Neural cell (in vitro differentiated cells): ENCODE data around the gene PCYT2. TPM values are rescaled to one million over a fixed set of nuclear protein-coding genes. Genes with fewer than 3 reads are reported as not detected.

Source experiments
- H2AFZ ChIP-seq: fragments of 200-600, 300-800 bp; sonication (generic), shearing (Covaris generic); 2 replicates; pipeline ENCODE4 v1.6.0; 2014; ENCODE audit warnings: low read depth, mild to moderate bottlenecking, antibody characterized with exemption, low read length, moderate library complexity
- H3F3A ChIP-seq: fragments of 200-600 bp; shearing (Covaris generic); 2 replicates; pipeline ENCODE4 v1.6.1; 2016; ENCODE audit warnings: mild to moderate bottlenecking, moderate library complexity, mixed read lengths, antibody characterized with exemption, low read length; ENCODE audit not compliant: insufficient read depth, poor library complexity, severe bottlenecking
- H3K27ac ChIP-seq: fragments of 200-600, 300-800 bp; sonication (generic), shearing (Covaris generic); 2 replicates; pipeline ENCODE4 v1.5.1; 2014; ENCODE audit warnings: mild to moderate bottlenecking, low read length, moderate library complexity
- H3K27me3 ChIP-seq: fragments of 300-800, 200-600 bp; sonication (generic), shearing (Covaris generic); 2 replicates; pipeline ENCODE4 v1.6.0; 2014; ENCODE audit warnings: mild to moderate bottlenecking, low read depth, low read length, moderate library complexity; ENCODE audit not compliant: insufficient read depth
- H3K36me3 ChIP-seq: fragments of 300-800, 200-600 bp; sonication (generic), shearing (Covaris generic); 2 replicates; pipeline ENCODE4 v1.5.1; 2014; ENCODE audit warnings: mild to moderate bottlenecking, antibody characterized with exemption, low read length, moderate library complexity; ENCODE audit not compliant: insufficient read depth
- H3K4me2 ChIP-seq: fragments of 300-800, 200-600 bp; sonication (generic), shearing (Covaris generic); 2 replicates; pipeline ENCODE4 v1.6.0; 2014; ENCODE audit warnings: mild to moderate bottlenecking, low read length
- H3K4me3 ChIP-seq: fragments of 300-800, 200-600 bp; sonication (generic), shearing (Covaris generic); 2 replicates; pipeline ENCODE4 v1.5.1; 2014; ENCODE audit warnings: mild to moderate bottlenecking, low read length, moderate library complexity
- H3K79me2 ChIP-seq: fragments of 200-600 bp; shearing (Covaris generic); replicated peaks from 2 replicates; pipeline ENCODE4 v1.6.0; 2014; ENCODE audit warnings: mild to moderate bottlenecking, low read length, moderate library complexity; ENCODE audit not compliant: insufficient read depth
- H3K9ac ChIP-seq: fragments of 300-800, 200-600 bp; sonication (generic), shearing (Covaris generic); 2 replicates; pipeline ENCODE4 v1.6.1; 2016; ENCODE audit warnings: mild to moderate bottlenecking, low read length, mixed read lengths
- H3K9me2 ChIP-seq: fragments of 200-600 bp; shearing (Covaris generic); 2 replicates; pipeline ENCODE4 v1.6.1; 2016; ENCODE audit warnings: mild to moderate bottlenecking, low read length, mixed read lengths; ENCODE audit not compliant: insufficient read depth
- H3K9me3 ChIP-seq: fragments of 200-600, 300-800 bp; sonication (generic), shearing (Covaris generic); 2 replicates; pipeline ENCODE4 v1.6.1; 2016; ENCODE audit warnings: mild to moderate bottlenecking, mixed run types, low read length, moderate library complexity, mixed read lengths
- H4K20me1 ChIP-seq: fragments of 200-600 bp; shearing (Covaris generic); 2 replicates; pipeline ENCODE4 v1.6.1; 2016; ENCODE audit warnings: mild to moderate bottlenecking, mixed run types; ENCODE audit not compliant: insufficient read depth
- EP300 ChIP-seq: fragments of 450-650 bp; conservative IDR thresholded peaks from 2 replicates; pipeline ENCODE4 v1.6.1; 2014; ENCODE audit warnings: antibody characterized with exemption, mild to moderate bottlenecking, moderate library complexity; ENCODE audit not compliant: poor library complexity, severe bottlenecking
- EZH2 ChIP-seq: fragments of 200-600, 300-800 bp; shearing (Covaris generic), sonication (generic); IDR thresholded peaks from 2 replicates; pipeline ENCODE4 v1.6.1; 2014; ENCODE audit warnings: antibody characterized with exemption, low read length, borderline replicate concordance, mild to moderate bottlenecking; ENCODE audit not compliant: insufficient read depth, poor library complexity, severe bottlenecking
- MXI1 ChIP-seq: fragments of 450-650 bp; conservative IDR thresholded peaks from 2 replicates; pipeline ENCODE4 v1.6.1; 2014; ENCODE audit warnings: antibody characterized with exemption, mild to moderate bottlenecking; ENCODE audit not compliant: poor library complexity, severe bottlenecking
- POLR2AphosphoS5 ChIP-seq: IDR thresholded peaks from 2 replicates; pipeline ENCODE4 v1.6.1; 2012
- RAD21 ChIP-seq: fragments of 450-650 bp; conservative IDR thresholded peaks from 2 replicates; pipeline ENCODE4 v1.6.1; 2014; ENCODE audit warnings: antibody characterized with exemption, mild to moderate bottlenecking, moderate library complexity
- REST ChIP-seq: IDR thresholded peaks from 2 replicates; pipeline ENCODE4 v1.6.1; 2012; ENCODE audit warnings: borderline replicate concordance
- SMC3 ChIP-seq: fragments of 450-650 bp; conservative IDR thresholded peaks from 2 replicates; pipeline ENCODE4 v1.6.1; 2014; ENCODE audit warnings: antibody characterized with exemption, mild to moderate bottlenecking, moderate library complexity; ENCODE audit not compliant: poor library complexity
- TAF1 ChIP-seq: IDR thresholded peaks from 2 replicates; pipeline ENCODE4 v1.6.1; 2012; ENCODE audit warnings: low read depth
- polyA plus RNA-seq: library from polyadenylated mRNA; depleted of rRNA; stranded (reverse); fragments of >200 nt; gene quantifications from 2 replicates; pipeline ENCODE4 v1.2.3, GENCODE V29; 2014
- TF ChIP-seq, protein P1 (sequence below): fragments of 450-650 bp; IDR thresholded peaks from 2 replicates; pipeline ENCODE4 v1.5.1; 2014; ENCODE audit warnings: antibody characterized with exemption, mild to moderate bottlenecking, moderate library complexity; ENCODE audit not compliant: poor library complexity, severe bottlenecking

PCYT2 gene
- polyA plus RNA-seq, 1 donor from 2014 or later = 35.3 TPM

- TF ChIP-seq RAD21 (no peak), POLR2AphosphoS5 (no peak), EP300 (no peak), REST (no peak), SMC3 (no peak), TAF1 (no peak), MXI1 (no peak), EZH2 (no peak)
- TF ChIP-seq, protein P1, sequence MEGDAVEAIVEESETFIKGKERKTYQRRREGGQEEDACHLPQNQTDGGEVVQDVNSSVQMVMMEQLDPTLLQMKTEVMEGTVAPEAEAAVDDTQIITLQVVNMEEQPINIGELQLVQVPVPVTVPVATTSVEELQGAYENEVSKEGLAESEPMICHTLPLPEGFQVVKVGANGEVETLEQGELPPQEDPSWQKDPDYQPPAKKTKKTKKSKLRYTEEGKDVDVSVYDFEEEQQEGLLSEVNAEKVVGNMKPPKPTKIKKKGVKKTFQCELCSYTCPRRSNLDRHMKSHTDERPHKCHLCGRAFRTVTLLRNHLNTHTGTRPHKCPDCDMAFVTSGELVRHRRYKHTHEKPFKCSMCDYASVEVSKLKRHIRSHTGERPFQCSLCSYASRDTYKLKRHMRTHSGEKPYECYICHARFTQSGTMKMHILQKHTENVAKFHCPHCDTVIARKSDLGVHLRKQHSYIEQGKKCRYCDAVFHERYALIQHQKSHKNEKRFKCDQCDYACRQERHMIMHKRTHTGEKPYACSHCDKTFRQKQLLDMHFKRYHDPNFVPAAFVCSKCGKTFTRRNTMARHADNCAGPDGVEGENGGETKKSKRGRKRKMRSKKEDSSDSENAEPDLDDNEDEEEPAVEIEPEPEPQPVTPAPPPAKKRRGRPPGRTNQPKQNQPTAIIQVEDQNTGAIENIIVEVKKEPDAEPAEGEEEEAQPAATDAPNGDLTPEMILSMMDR = no peak
- Histone ChIP-seq H4K20me1 (no peaks in the 10 kb centered on the region), H3K9me2 (no peaks in the 10 kb centered on the region)
Observed at GRCh38 chr17:81858170-81858966, 52.8 kb downstream of the PCYT2 start.

DNA sequence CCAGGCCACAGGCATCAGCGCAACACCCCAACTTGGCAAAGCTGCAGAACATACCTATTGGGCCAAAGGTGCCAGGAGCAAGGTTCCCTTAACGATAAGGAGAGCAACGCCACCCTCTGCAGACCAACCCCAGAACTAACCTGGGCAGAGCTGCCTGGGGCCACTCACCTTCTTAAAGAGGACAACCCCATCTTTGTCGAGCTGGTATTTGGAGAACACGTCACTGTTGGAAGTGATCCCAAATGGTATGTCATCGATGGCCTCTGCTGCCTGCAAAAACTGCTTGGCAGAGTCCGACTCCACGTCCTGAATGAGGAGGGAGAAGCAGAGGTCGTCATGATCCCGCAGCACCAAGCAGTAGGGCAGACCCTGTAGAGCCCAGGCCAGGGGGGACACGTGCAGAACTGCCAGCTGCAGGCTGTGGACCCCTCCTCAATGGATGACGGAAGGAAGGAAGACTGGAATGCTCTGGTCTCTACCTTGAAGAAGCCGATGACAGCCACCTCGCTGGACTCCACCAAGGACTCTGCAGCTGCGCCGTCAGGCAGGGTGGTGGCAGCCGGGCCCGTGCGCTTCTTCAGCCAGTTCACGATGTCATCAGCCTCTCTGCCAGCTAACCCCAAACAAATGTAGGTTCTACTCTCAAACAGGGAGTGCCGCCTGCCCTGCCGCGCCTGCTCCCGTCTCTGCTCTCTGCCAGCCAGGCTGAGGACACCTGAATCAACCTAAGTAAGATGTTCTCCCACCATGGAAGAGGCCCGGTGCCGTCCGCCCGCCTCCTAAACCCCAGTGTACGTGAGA is 56.0 kb downstream of the PCYT2 start:
- H2AFZ ChIP-seq = no peak overlapping the region
- no peaks in the 10 kb centered on the region for H4K20me1 ChIP-seq
- peaks cover 4% of the 10 kb centered on the region for H3K36me3 ChIP-seq
- H3K27me3 ChIP-seq = no peaks in the 10 kb centered on the region
- no peaks in the 10 kb centered on the region for H3K9me2 ChIP-seq
- TF ChIP-seq REST = no peak
- TF ChIP-seq, protein P1 = no peak
- no peak for TF ChIP-seq EZH2
- no peak overlapping the region for H3K4me2 ChIP-seq
- no peak overlapping the region for H3K9ac ChIP-seq
- peaks cover 21% of the 10 kb centered on the region for H3K79me2 ChIP-seq
- no peak overlapping the region for H3K4me3 ChIP-seq
- H3K9me3 ChIP-seq = no peaks in the 10 kb centered on the region
- H3F3A ChIP-seq = no peaks in the 10 kb centered on the region
- no peak overlapping the region for H3K27ac ChIP-seq

More at GRCh38 chr17:81858170-81858966, 52.8 kb downstream of the PCYT2 start:
- Histone ChIP-seq H3K79me2 (peaks cover 28% of the 10 kb centered on the region), H3K36me3 (no peaks in the 10 kb centered on the region), H3K4me3 (peak overlapping the region; percentile 91), H3K27ac (no peak overlapping the region), H3K9me3 (no peaks in the 10 kb centered on the region), H3F3A (no peaks in the 10 kb centered on the region), H3K27me3 (no peaks in the 10 kb centered on the region), H3K9ac (no peak overlapping the region), H3K4me2 (no peak overlapping the region), H2AFZ (no peak overlapping the region)
